ENCODE measurements around the gene TTYH3.

The TTYH3 gene

DNA sequence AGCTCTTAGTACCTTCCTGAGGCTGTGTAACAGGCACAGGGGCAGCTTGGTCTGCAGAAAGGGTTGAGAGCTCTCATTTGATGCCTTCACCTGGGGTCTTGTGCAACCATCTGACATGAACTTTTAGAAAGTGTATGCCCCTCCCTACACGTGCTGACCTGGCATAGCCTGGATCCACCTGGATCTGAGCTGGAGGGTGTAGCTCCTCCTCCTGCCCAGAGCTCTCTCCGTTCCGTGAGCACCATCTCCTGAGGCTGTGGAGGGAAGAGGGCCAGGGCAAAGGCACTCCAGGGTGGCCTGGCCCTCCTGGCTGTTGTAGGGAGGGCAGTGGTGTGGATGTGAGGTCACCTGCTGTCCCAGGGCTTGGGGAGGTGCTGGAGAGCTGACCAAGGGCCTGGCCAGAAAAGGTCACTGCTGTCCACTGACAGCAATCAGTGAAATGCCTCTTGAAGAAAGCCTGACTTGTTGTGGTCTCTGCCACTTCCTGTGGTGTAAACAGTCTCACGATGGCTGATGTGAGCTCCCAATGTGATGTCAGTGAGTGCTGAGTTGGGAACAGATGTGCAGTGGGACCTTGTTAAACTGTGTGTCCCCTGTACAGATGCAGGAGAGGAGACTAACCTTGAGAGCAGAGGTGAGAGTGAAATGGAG, 79.2 kb downstream of the TTYH3 start:
- DNase-seq: peak; percentile 59

DNA sequence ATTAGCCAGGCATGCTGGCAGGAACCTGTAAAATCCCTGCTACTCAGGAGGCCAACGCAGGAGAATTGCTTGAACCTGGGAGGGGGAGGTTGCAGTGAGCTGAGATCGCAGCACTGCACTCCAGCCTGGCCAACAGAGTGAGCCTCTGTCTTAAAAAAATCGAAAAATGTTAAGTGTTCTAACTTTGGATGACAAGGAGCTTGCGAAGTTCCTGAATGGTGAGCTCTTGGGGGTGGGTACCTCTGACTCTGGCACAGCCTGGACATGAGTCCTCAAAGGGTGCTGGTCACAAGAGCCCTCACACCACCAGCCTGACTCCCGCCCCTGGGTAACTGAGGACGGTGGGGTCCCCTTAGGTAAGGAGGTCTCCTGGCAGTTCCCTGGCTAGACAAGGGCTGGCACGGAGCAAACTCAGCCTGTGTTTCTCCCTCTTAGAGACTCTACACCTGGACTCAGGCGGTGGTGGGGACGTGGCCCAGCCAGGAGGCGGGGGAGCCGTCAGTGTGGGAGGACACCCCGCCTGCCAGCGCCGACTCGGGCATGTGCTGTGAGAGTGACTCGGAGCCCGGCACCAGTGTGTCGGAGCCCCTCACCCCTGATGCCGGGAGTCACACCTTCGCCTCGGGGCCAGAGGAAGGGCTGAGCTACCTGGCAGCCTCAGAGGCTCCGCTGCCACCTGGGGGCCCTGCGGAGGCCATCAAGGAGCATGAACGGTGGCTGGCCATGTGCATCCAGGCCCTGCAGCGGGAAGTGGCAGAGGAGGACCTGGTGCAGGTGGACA, 80.3 kb downstream of the TTYH3 start:
- no peak for DNase-seq

DNA sequence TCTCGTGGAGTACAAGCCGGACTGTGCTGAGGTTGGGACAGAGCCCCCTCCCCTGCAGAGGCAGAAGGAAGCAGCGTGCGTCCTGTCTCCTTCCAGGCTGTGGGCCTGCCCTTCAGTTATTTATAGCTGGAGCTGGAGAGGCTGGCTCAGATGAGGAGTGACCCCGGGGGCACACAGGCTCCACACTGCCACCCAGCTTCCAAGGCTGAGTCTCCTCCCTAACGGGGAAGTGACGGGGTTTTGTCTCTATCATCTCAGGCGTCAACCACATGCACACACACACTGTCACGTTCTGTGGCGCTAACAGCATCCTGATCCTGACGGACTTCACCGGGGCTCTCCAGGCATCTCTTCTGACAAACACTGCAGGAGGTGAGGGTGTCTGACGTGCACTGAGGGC, 81.6 kb downstream of the TTYH3 start:
- no peak for DNase-seq

DNA sequence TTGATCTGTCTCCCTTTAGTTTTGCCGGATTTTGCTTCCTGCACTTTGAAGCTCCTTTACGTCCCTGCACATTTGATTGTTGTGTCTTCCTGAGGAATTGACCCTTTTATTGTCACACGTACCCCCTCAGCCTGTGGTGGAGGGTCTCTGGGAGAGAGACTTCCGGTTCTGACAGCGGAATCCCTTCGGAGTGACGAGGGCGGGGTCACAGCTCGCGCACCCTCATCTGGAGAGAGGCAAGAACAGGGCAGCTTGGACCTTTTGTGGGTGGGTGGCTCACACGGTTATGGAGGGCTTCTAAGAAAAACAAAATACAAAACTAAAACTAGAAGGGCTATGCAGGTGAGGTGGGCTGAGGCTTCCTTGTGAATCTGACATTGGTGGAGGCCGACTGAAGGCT, 82.2 kb downstream of the TTYH3 start:
- no peak for DNase-seq
